Measurements from ENCODE around the gene PAMR1. TPM values are rescaled to one million over a fixed set of nuclear protein-coding genes. Genes with fewer than 3 reads are reported as not detected.

Gene PAMR1
- total RNA-seq, 1 experiment from 2014 or later = 0.62 TPM

GRCh38 chr11:35555488-35555887, 30.1 kb upstream of the PAMR1 start:
- H3K4me3 ChIP-seq (ENCODE audit: low read depth, low read length, poor library complexity, severe bottlenecking) = no peak overlapping the region
- BruUV-seq (replicated peaks) = no TSS peak
- no peaks in the 10 kb centered on the region for H3K9me3 ChIP-seq (ENCODE audit: low read depth, low read length, poor library complexity, severe bottlenecking)
- TF ChIP-seq CTCF (conservative IDR thresholded peaks at IDR 0.05; ENCODE audit: low read depth, low read length) (no peak), EZH2 (IDR thresholded peaks at IDR 0.05; ENCODE audit: borderline replicate concordance, low read depth, low read length, poor library complexity, severe bottlenecking) (no peak)
- ChIA-PET CTCF (interaction anchor here (0.7 kb wide), 1 partner anchor 35 kb away, joined by 3 read pairs; no protein-coding TSS in a partner anchor), POLR2A (ENCODE audit: low non-redundant PET) (no interaction called here)
- H3K36me3 ChIP-seq (ENCODE audit: insufficient read depth, low read length, poor library complexity, severe bottlenecking) = no peaks in the 10 kb centered on the region
- no peak overlapping the region for H3K27ac ChIP-seq (ENCODE audit: low read depth, low read length, poor library complexity, severe bottlenecking)
- DNase-seq (ENCODE audit: low spot score) = no peak
- intact Hi-C loops (cut with micrococcal nuclease; ENCODE audit: unreplicated experiment) = no loop called here
- no peaks in the 10 kb centered on the region for H3K27me3 ChIP-seq (replicated peaks; ENCODE audit: insufficient read depth, low read depth, low read length, poor library complexity)
- H3K4me1 ChIP-seq (ENCODE audit: insufficient read depth, low read length, poor library complexity, severe bottlenecking) = no peaks in the 10 kb centered on the region

GRCh38 chr11:35554491-35555437, 29.3 kb upstream of the PAMR1 start:
- CTCF ChIA-PET = interaction anchor here (0.7 kb wide), 1 partner anchor 35 kb away, joined by 3 read pairs; no protein-coding TSS in a partner anchor
- no peak overlapping the region for H3K4me3 ChIP-seq (ENCODE audit: low read depth, low read length, poor library complexity, severe bottlenecking)
- TF ChIP-seq EZH2 (IDR thresholded peaks at IDR 0.05; ENCODE audit: borderline replicate concordance, low read depth, low read length, poor library complexity, severe bottlenecking) = no peak
- TF ChIP-seq CTCF (conservative IDR thresholded peaks at IDR 0.05; ENCODE audit: low read depth, low read length) = peak; percentile 68
- no peaks in the 10 kb centered on the region for H3K9me3 ChIP-seq (ENCODE audit: low read depth, low read length, poor library complexity, severe bottlenecking)
- intact Hi-C loops (cut with micrococcal nuclease; ENCODE audit: unreplicated experiment) = no loop called here
- no peaks in the 10 kb centered on the region for H3K27me3 ChIP-seq (replicated peaks; ENCODE audit: insufficient read depth, low read depth, low read length, poor library complexity)
- H3K4me1 ChIP-seq (ENCODE audit: insufficient read depth, low read length, poor library complexity, severe bottlenecking) = peaks cover 6% of the 10 kb centered on the region
- no peak overlapping the region for H3K27ac ChIP-seq (ENCODE audit: low read depth, low read length, poor library complexity, severe bottlenecking)
- no peaks in the 10 kb centered on the region for H3K36me3 ChIP-seq (ENCODE audit: insufficient read depth, low read length, poor library complexity, severe bottlenecking)
- POLR2A ChIA-PET (ENCODE audit: low non-redundant PET) = no interaction called here
- BruUV-seq (replicated peaks) = no TSS peak
- DNase-seq (ENCODE audit: low spot score) = peak; percentile 42

GRCh38 chr11:35553831-35554230, 28.4 kb upstream of the PAMR1 start:
- no TSS peak for BruUV-seq (replicated peaks)
- no peaks in the 10 kb centered on the region for H3K36me3 ChIP-seq (ENCODE audit: insufficient read depth, low read length, poor library complexity, severe bottlenecking)
- H3K4me1 ChIP-seq (ENCODE audit: insufficient read depth, low read length, poor library complexity, severe bottlenecking) = peaks cover 15% of the 10 kb centered on the region
- CTCF ChIA-PET = no interaction called here
- TF ChIP-seq EZH2 (IDR thresholded peaks at IDR 0.05; ENCODE audit: borderline replicate concordance, low read depth, low read length, poor library complexity, severe bottlenecking) (no peak), CTCF (conservative IDR thresholded peaks at IDR 0.05; ENCODE audit: low read depth, low read length) (no peak)
- no peak for DNase-seq (ENCODE audit: low spot score)
- no peaks in the 10 kb centered on the region for H3K9me3 ChIP-seq (ENCODE audit: low read depth, low read length, poor library complexity, severe bottlenecking)
- POLR2A ChIA-PET (ENCODE audit: low non-redundant PET) = no interaction called here
- no peak overlapping the region for H3K4me3 ChIP-seq (ENCODE audit: low read depth, low read length, poor library complexity, severe bottlenecking)
- intact Hi-C loops (cut with micrococcal nuclease; ENCODE audit: unreplicated experiment) = no loop called here
- no peaks in the 10 kb centered on the region for H3K27me3 ChIP-seq (replicated peaks; ENCODE audit: insufficient read depth, low read depth, low read length, poor library complexity)
- no peak overlapping the region for H3K27ac ChIP-seq (ENCODE audit: low read depth, low read length, poor library complexity, severe bottlenecking)

All from A673 (cell line).